AG04449 (cell line): ENCODE data around the gene TIGAR.

Source experiments
- CTCF ChIA-PET: fragments of 350-600 bp; formaldehyde crosslinking; extraction: SDS; loops from one replicate; lab custom pipeline; 2021; ENCODE audit warnings: antibody characterized with exemption; lab: Yijun Ruan, JAX
- POLR2A ChIA-PET: fragments of 400-600, 350-600 bp; formaldehyde crosslinking; extraction: SDS; loops from one replicate; lab custom pipeline; 2020; ENCODE audit warnings: antibody characterized with exemption, inconsistent platforms; lab: Yijun Ruan, JAX
- DNase-seq: peaks from one replicate; pipeline ENCODE4 v3.0.0-alpha.2; 2010; ENCODE audit warnings: low read depth, low spot score
- H3K4me3 ChIP-seq: 2 replicates; pipeline ENCODE4 v1.5.1; 2011; ENCODE audit warnings: low read depth, mild to moderate bottlenecking, control low read depth, low read length
- CTCF ChIP-seq: IDR thresholded peaks from one replicate; pipeline ENCODE4 v1.5.1; 2011; ENCODE audit warnings: mild to moderate bottlenecking, moderate library complexity, low read length, control low read depth, inconsistent platforms; ENCODE audit not compliant: insufficient read depth; ENCODE audit errors: missing control alignments

TIGAR gene

GRCh38 chr12:4289998-4290790, 30.8 kb upstream of the TIGAR start:
- ChIA-PET CTCF (interaction anchor here (0.8 to 1.8 kb wide), 2 partner anchors 13 to 25 kb away, joined by 3 to 12 read pairs; no protein-coding TSS in a partner anchor), POLR2A (no interaction called here)
- no peak for DNase-seq
- TF ChIP-seq CTCF: no peak
- H3K4me3 ChIP-seq: no peak overlapping the region

GRCh38 chr12:4292341-4293073, 28.5 kb upstream of the TIGAR start:
- POLR2A ChIA-PET: no interaction called here

GRCh38 chr12:4293299-4293965, 27.6 kb upstream of the TIGAR start:
- CTCF ChIA-PET: interaction anchor here (1.0 to 3.4 kb wide), 4 partner anchors 14 to 240 kb away, joined by 3 to 19 read pairs (median 6); no protein-coding TSS in a partner anchor
- DNase-seq: no peak
- H3K4me3 ChIP-seq: no peak overlapping the region
- POLR2A ChIA-PET: no interaction called here
- TF ChIP-seq CTCF: no peak

More at GRCh38 chr12:4292341-4293073, 28.5 kb upstream of the TIGAR start:
- no peak for TF ChIP-seq CTCF
- H3K4me3 ChIP-seq: no peak overlapping the region
- CTCF ChIA-PET: interaction anchor here (0.8 to 2.3 kb wide), 3 partner anchors 15 to 407 kb away, joined by 3 to 17 read pairs (median 6); no protein-coding TSS in a partner anchor
- no peak for DNase-seq

- no peak overlapping the region for H3K4me3 ChIP-seq
- DNase-seq: no peak
- TF ChIP-seq CTCF: no peak
- ChIA-PET CTCF (interaction anchor here (1.0 to 3.4 kb wide), 4 partner anchors 14 to 240 kb away, joined by 3 to 19 read pairs (median 6); no protein-coding TSS in a partner anchor), POLR2A (no interaction called here)
These were observed 27.0 kb upstream of the TIGAR start for GRCh38 chr12:4293966-4294505.

- no peak for TF ChIP-seq CTCF
- no peak for DNase-seq
- no peak overlapping the region for H3K4me3 ChIP-seq
- ChIA-PET POLR2A (no interaction called here), CTCF (interaction anchor here (0.8 to 3.4 kb wide), 2 partner anchors 11 to 20 kb away, joined by 3 to 19 read pairs; no protein-coding TSS in a partner anchor)
These were observed 24.3 kb upstream of the TIGAR start for GRCh38 chr12:4296751-4297150.
